HepG2 (cell line): ENCODE results near the gene FBF1. TPM values are rescaled to one million over a fixed set of nuclear protein-coding genes. Genes with fewer than 3 reads are reported as not detected.

Source experiments
- CBX1 ChIP-seq: IDR thresholded peaks from one replicate; pipeline ENCODE4 v1.6.1; 2016; ENCODE audit warnings: antibody characterized with exemption, low read depth
- CBX5 ChIP-seq: sonication (generic); formaldehyde crosslinking; IDR thresholded peaks from 2 replicates; pipeline ENCODE4 v1.4.0; 2020; ENCODE audit warnings: missing genetic modification reagents, borderline replicate concordance
- EZH2 ChIP-seq: conservative IDR thresholded peaks from 2 replicates; pipeline ENCODE4 v1.6.1; 2012; ENCODE audit warnings: mild to moderate bottlenecking, low read depth, low read length, moderate library complexity
- HOXD1 ChIP-seq: sonication (generic); formaldehyde crosslinking; IDR thresholded peaks from 2 replicates; pipeline ENCODE4 v1.5.0; 2020; ENCODE audit warnings: missing genetic modification reagents
- IKZF5 ChIP-seq: IDR thresholded peaks from 2 replicates; pipeline ENCODE4 v1.6.1; 2018; ENCODE audit warnings: missing genetic modification reagents, mild to moderate bottlenecking, missing compliant biosample characterization
- JARID2 ChIP-seq: sonication (generic); formaldehyde crosslinking; IDR thresholded peaks from 2 replicates; pipeline ENCODE4 v1.8.1; 2023; ENCODE audit warnings: missing genetic modification reagents, inconsistent platforms; ENCODE audit not compliant: insufficient replicate concordance
- MEF2D ChIP-seq: sonication (generic); formaldehyde crosslinking; IDR thresholded peaks from 2 replicates; pipeline ENCODE4 v1.5.1; 2020; ENCODE audit warnings: mild to moderate bottlenecking, missing genetic modification reagents
- TIGD3 ChIP-seq: sonication (generic); formaldehyde crosslinking; IDR thresholded peaks from 2 replicates; pipeline ENCODE4 v1.5.1; 2020; ENCODE audit warnings: mild to moderate bottlenecking, missing genetic modification reagents, borderline replicate concordance
- ZBTB10 ChIP-seq: sonication (generic); formaldehyde crosslinking; IDR thresholded peaks from 2 replicates; pipeline ENCODE4 v1.4.0; 2020; ENCODE audit warnings: missing genetic modification reagents, borderline replicate concordance
- ZC3H13 ChIP-seq: sonication (generic); formaldehyde crosslinking; IDR thresholded peaks from 2 replicates; pipeline ENCODE4 v1.8.1; 2023; ENCODE audit warnings: mild to moderate bottlenecking, missing genetic modification reagents, moderate library complexity
- ZNF24 ChIP-seq: fragments of 450-650 bp; IDR thresholded peaks from 2 replicates; pipeline ENCODE4 v1.6.1; 2017; ENCODE audit warnings: antibody characterized with exemption, mild to moderate bottlenecking
- ZNF3 ChIP-seq: IDR thresholded peaks from 2 replicates; pipeline ENCODE4 v1.7.0; 2017; ENCODE audit warnings: inconsistent platforms
- ZNF414 ChIP-seq: sonication (generic); formaldehyde crosslinking; IDR thresholded peaks from 2 replicates; pipeline ENCODE4 v1.5.0; 2020; ENCODE audit warnings: missing genetic modification reagents
- ZNF572 ChIP-seq: sonication (generic); formaldehyde crosslinking; IDR thresholded peaks from 2 replicates; pipeline ENCODE4 v1.5.1; 2020; ENCODE audit warnings: mild to moderate bottlenecking, missing genetic modification reagents
- ZNF605 ChIP-seq: sonication (generic); formaldehyde crosslinking; IDR thresholded peaks from 2 replicates; pipeline ENCODE4 v1.8.0; 2022; ENCODE audit warnings: mild to moderate bottlenecking, missing genetic modification reagents
- ZNF670 ChIP-seq: sonication (generic); formaldehyde crosslinking; IDR thresholded peaks from 2 replicates; pipeline ENCODE4 v1.8.0; 2022; ENCODE audit warnings: mild to moderate bottlenecking, missing genetic modification reagents, borderline replicate concordance
- ZNF777 ChIP-seq: sonication (generic); formaldehyde crosslinking; IDR thresholded peaks from 2 replicates; pipeline ENCODE4 v1.4.0; 2020; ENCODE audit warnings: missing genetic modification reagents
- ZXDC ChIP-seq: sonication (generic); formaldehyde crosslinking; IDR thresholded peaks from 2 replicates; pipeline ENCODE4 v1.5.0; 2020; ENCODE audit warnings: mild to moderate bottlenecking, missing genetic modification reagents
- polyA plus RNA-seq, 8 experiments: library from polyadenylated mRNA; depleted of rRNA in 3 of 8; stranded (reverse) in 7 of 8; unstranded in 1 of 8; fragments of >200 nt; fragmentation: Illumina TruSeq in 4 of 8; extraction: Trizol in 4 of 8; gene quantifications; 2 replicates each; pipeline versions ENCODE4 v1.2.1 to v1.2.3, GENCODE V29; 2011 to 2016; ENCODE audit warnings: low read depth in 4 of 8, missing spikeins in 1 of 8, mixed read lengths in 1 of 8; ENCODE audit not compliant: insufficient read depth in 1 of 8
- total RNA-seq, 5 experiments: library from RNA; depleted of rRNA; stranded (reverse); fragments of >200 nt; fragmentation: Illumina TruSeq; extraction: Trizol; gene quantifications; 2 replicates each; pipeline ENCODE4 v1.2.3, GENCODE V29; 2016; ENCODE audit warnings: low read depth in 1 of 5

The FBF1 gene
- total and polyA plus RNA-seq, 2 of the 13 experiments (the other 11 are each of a cell fraction or from before 2014, with no cell fraction given) = 2.4 to 8.1 TPM

GRCh38 chr17:75878174-75878998, 62.5 kb downstream of the FBF1 start, which contains the start of gene TRIM47 (continued):
- TF ChIP-seq ZXDC (CRISPR knock-in tag) = peak; percentile 70; the same call in 1 of the 2 replicates
- TF ChIP-seq TIGD3 (CRISPR knock-in tag) = peak; percentile 78; the same call in 1 of the 2 replicates
- peak; percentile 82 for TF ChIP-seq JARID2 (CRISPR knock-in tag)
- peak; percentile 60; the same call in 1 of the 2 replicates for TF ChIP-seq HOXD1 (CRISPR knock-in tag)
- TF ChIP-seq ZNF605 = peak; percentile 85; the same call in 1 of the 2 replicates
- TF ChIP-seq ZNF777 (CRISPR knock-in tag) = peak; percentile 98
- TF ChIP-seq ZNF670 (CRISPR knock-in tag) = peak; percentile 49
- peak; percentile 65; the same call in 1 of the 2 replicates for TF ChIP-seq ZC3H13 (CRISPR knock-in tag)
- no peak for TF ChIP-seq EZH2
- no peak for TF ChIP-seq ZNF24
- TF ChIP-seq IKZF5 (CRISPR knock-in tag) = peak; percentile 96
- TF ChIP-seq CBX1 = peak; percentile 66
- TF ChIP-seq CBX5 (CRISPR knock-in tag) = 0 out of 2 replicates have a peak, but pooled peaks have one; percentile 29
- TF ChIP-seq ZNF414 = peak; percentile 42; the same call in 1 of the 2 replicates
- no peak for TF ChIP-seq ZBTB10 (CRISPR knock-in tag)
- peak; percentile 69; the same call in 1 of the 2 replicates for TF ChIP-seq MEF2D (CRISPR knock-in tag)
- no peak for TF ChIP-seq ZNF3 (CRISPR knock-in tag)
- TF ChIP-seq ZNF572 = no peak
